Liver (tissue), 3 donors: ENCODE results near the gene OST4.

Source experiments
- CTCF ChIP-seq: fragments of 150-350 bp; IDR thresholded peaks from 2 replicates; pipeline ENCODE4 v1.5.1; 2017; ENCODE audit warnings: improper control_type of control experiment, low read depth, low read length; ENCODE audit not compliant: missing input control
- EGR1 ChIP-seq, 2 donors: IDR thresholded peaks; 2 replicates each; pipeline ENCODE4 v1.6.1; 2016 to 2018; ENCODE audit warnings: antibody characterized with exemption in 2 of 2, low read depth in 2 of 2
- GABPA ChIP-seq, 2 donors: IDR thresholded peaks in 1 of 2; conservative IDR thresholded peaks in 1 of 2; 2 replicates each; pipeline ENCODE4 v1.6.1; 2016; ENCODE audit warnings: antibody characterized with exemption in 2 of 2, mild to moderate bottlenecking in 1 of 2, moderate library complexity in 1 of 2
- JUND ChIP-seq, 2 donors: IDR thresholded peaks; 2 replicates each; pipeline ENCODE4 v1.6.1; 2016; ENCODE audit warnings: antibody characterized with exemption in 2 of 2
- NR2F2 ChIP-seq: IDR thresholded peaks from 2 replicates; pipeline ENCODE4 v1.6.1; 2016; ENCODE audit warnings: antibody characterized with exemption
- RAD21 ChIP-seq, 2 donors: IDR thresholded peaks; 2 replicates each; pipeline ENCODE4 v1.6.1; 2016; ENCODE audit warnings: antibody characterized with exemption in 2 of 2, mild to moderate bottlenecking in 2 of 2
- REST ChIP-seq: IDR thresholded peaks from 2 replicates; pipeline ENCODE4 v1.6.1; 2016; ENCODE audit warnings: antibody characterized with exemption, mild to moderate bottlenecking
- RXRA ChIP-seq, 2 donors: IDR thresholded peaks; 2 replicates each; pipeline ENCODE4 v1.6.1; 2017 to 2018; ENCODE audit warnings: antibody characterized with exemption in 2 of 2, mild to moderate bottlenecking in 1 of 2
- TAF1 ChIP-seq: conservative IDR thresholded peaks from 2 replicates; pipeline ENCODE4 v1.6.1; 2016; ENCODE audit warnings: antibody characterized with exemption, mild to moderate bottlenecking
- TF ChIP-seq, protein P1 (sequence below): IDR thresholded peaks from 2 replicates; pipeline ENCODE4 v1.6.1; 2016; ENCODE audit warnings: antibody characterized with exemption
- TF ChIP-seq, protein P2 (sequence below): IDR thresholded peaks from 2 replicates; pipeline ENCODE4 v1.6.1; 2016; ENCODE audit warnings: antibody characterized with exemption
- donor health status: healthy.
- donor health status: healthy.

DNA sequence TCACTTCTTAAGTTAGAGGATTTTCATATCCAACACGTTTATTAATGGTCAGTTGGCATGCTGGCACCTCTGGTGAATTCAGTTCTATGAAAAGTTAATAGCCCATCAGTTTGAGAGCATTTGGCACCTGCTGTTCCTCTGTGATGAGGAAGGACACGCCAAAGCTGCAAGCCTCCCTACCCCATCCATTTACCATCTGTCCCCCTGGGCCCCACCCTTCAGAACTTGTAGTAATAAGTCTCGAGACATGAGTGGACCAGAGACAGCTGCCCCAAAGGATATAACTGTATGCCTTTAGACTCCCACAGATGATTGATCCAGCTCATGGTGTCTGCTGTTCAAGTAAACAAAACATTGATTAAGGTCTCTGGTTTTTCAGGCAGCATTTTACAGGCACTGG lies 6.3 kb downstream of the OST4 start:
- TF ChIP-seq, protein P1, sequence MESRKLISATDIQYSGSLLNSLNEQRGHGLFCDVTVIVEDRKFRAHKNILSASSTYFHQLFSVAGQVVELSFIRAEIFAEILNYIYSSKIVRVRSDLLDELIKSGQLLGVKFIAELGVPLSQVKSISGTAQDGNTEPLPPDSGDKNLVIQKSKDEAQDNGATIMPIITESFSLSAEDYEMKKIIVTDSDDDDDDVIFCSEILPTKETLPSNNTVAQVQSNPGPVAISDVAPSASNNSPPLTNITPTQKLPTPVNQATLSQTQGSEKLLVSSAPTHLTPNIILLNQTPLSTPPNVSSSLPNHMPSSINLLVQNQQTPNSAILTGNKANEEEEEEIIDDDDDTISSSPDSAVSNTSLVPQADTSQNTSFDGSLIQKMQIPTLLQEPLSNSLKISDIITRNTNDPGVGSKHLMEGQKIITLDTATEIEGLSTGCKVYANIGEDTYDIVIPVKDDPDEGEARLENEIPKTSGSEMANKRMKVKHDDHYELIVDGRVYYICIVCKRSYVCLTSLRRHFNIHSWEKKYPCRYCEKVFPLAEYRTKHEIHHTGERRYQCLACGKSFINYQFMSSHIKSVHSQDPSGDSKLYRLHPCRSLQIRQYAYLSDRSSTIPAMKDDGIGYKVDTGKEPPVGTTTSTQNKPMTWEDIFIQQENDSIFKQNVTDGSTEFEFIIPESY, result no peak
- TF ChIP-seq CTCF (no peak), RXRA (IDR thresholded peaks at IDR 0.05) (no peak), TAF1 (no peak), REST (no peak), NR2F2 (no peak), JUND (IDR thresholded peaks at IDR 0.05) (no peak), EGR1 (IDR thresholded peaks at IDR 0.05; ENCODE audit: low read depth in 2 of 2) (no peak), GABPA (IDR thresholded peaks at IDR 0.05 in 1 of 2, conservative IDR thresholded peaks at IDR 0.05 in 1 of 2) (no peak), RAD21 (IDR thresholded peaks at IDR 0.05) (no peak)
- TF ChIP-seq, protein P2, sequence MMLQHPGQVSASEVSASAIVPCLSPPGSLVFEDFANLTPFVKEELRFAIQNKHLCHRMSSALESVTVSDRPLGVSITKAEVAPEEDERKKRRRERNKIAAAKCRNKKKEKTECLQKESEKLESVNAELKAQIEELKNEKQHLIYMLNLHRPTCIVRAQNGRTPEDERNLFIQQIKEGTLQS, result no peak
